IMR-90 (cell line): ENCODE data around the gene PPP1R13L. TPM values are rescaled to one million over a fixed set of nuclear protein-coding genes. Genes with fewer than 3 reads are reported as not detected.

Experiments
- ATAC-seq: fragments of 200-7000 bp; cut with Tn5 transposase; 2 replicates; pipeline ENCODE4 v1.9.1; 2020; ENCODE audit warnings: low read depth, mild to moderate bottlenecking, moderate library complexity
- BruUV-seq: library from RNA; stranded (reverse); fragments of 400-500 nt; replicated peaks from 2 replicates; lab custom pipeline; 2021; lab: Mats Ljungman, UMichigan
- CTCF ChIA-PET: fragments of 300-600 bp; formaldehyde crosslinking; extraction: SDS; loops from one replicate; lab custom pipeline; 2021; ENCODE audit warnings: antibody characterized with exemption; lab: Yijun Ruan, JAX
- POLR2A ChIA-PET: fragments of 300-600 bp; sonication (Branson Sonifier 250); formaldehyde crosslinking; loops from one replicate; lab custom pipeline; 2022; ENCODE audit warnings: antibody characterized with exemption; ENCODE audit not compliant: unreplicated experiment; lab: Charles Lee
- DNase-seq: peaks from one replicate; pipeline ENCODE4 v3.0.0; 2013
- H2AFZ ChIP-seq: replicated peaks from 2 replicates; pipeline ENCODE3; 2013; ENCODE audit warnings: low read length, mild to moderate bottlenecking; ENCODE audit not compliant: poor library complexity
- H2AK5ac ChIP-seq: 2 replicates; pipeline ENCODE4 v1.6.1; 2013; ENCODE audit warnings: low read depth, low read length, inconsistent platforms
- H2AK9ac ChIP-seq: replicated peaks from 2 replicates; pipeline ENCODE3; 2013; ENCODE audit warnings: mild to moderate bottlenecking, low read depth, low read length, moderate library complexity; ENCODE audit not compliant: poor library complexity
- H2BK120ac ChIP-seq: 2 replicates; pipeline ENCODE4 v1.6.1; 2013; ENCODE audit warnings: low read depth, low read length, inconsistent platforms
- H2BK15ac ChIP-seq: 3 replicates; pipeline ENCODE4 v1.6.1; 2013; ENCODE audit warnings: low read depth, low read length, inconsistent platforms
- H2BK20ac ChIP-seq: 2 replicates; pipeline ENCODE4 v1.6.1; 2013; ENCODE audit warnings: low read depth, mild to moderate bottlenecking, inconsistent platforms, low read length, moderate library complexity
- H2BK5ac ChIP-seq: 2 replicates; pipeline ENCODE4 v1.6.1; 2013; ENCODE audit warnings: mild to moderate bottlenecking, low read depth, low read length, inconsistent platforms; ENCODE audit not compliant: poor library complexity, severe bottlenecking
- H3K14ac ChIP-seq: replicated peaks from 2 replicates; pipeline ENCODE4 v1.6.1; 2013; ENCODE audit warnings: low read depth, low read length, inconsistent platforms
- H3K18ac ChIP-seq: 2 replicates; pipeline ENCODE4 v1.6.1; 2013; ENCODE audit warnings: low read depth, low read length, control low read depth
- H3K23ac ChIP-seq: 2 replicates; pipeline ENCODE4 v1.6.1; 2013; ENCODE audit warnings: low read depth, low read length, inconsistent platforms
- H3K27ac ChIP-seq: 2 replicates; pipeline ENCODE4 v1.5.1; 2013; ENCODE audit warnings: mild to moderate bottlenecking, control low read depth, low read length; ENCODE audit not compliant: insufficient read depth
- H3K27me3 ChIP-seq: 2 replicates; pipeline ENCODE4 v1.6.1; 2013; ENCODE audit warnings: low read length; ENCODE audit not compliant: control insufficient read depth, insufficient read depth
- H3K36me3 ChIP-seq: 2 replicates; pipeline ENCODE4 v1.6.1; 2013; ENCODE audit warnings: low read length, mixed read lengths; ENCODE audit not compliant: control insufficient read depth, insufficient read depth
- H3K4ac ChIP-seq: 2 replicates; pipeline ENCODE4 v1.6.1; 2013; ENCODE audit warnings: low read depth, low read length, inconsistent platforms
- H3K4me1 ChIP-seq: 2 replicates; pipeline ENCODE4 v1.6.1; 2013; ENCODE audit warnings: low read length, mixed read lengths; ENCODE audit not compliant: control insufficient read depth, insufficient read depth
- H3K4me2 ChIP-seq: 2 replicates; pipeline ENCODE4 v1.6.1; 2013; ENCODE audit warnings: low read depth, mild to moderate bottlenecking, control low read depth, low read length, moderate library complexity
- H3K4me3 ChIP-seq: 2 replicates; pipeline ENCODE4 v1.5.1; 2013; ENCODE audit warnings: low read depth, mild to moderate bottlenecking, control low read depth, low read length, moderate library complexity; ENCODE audit not compliant: insufficient read depth
- H3K56ac ChIP-seq: 2 replicates; pipeline ENCODE4 v1.6.1; 2013; ENCODE audit warnings: low read length, inconsistent platforms; ENCODE audit not compliant: insufficient read depth; ENCODE audit errors: extremely low read depth
- H3K79me1 ChIP-seq, 2 experiments: 2 replicates each; pipeline ENCODE4 v1.6.1; 2013; ENCODE audit warnings: low read length in 2 of 2, inconsistent platforms in 1 of 2, low read depth in 1 of 2
- H3K9ac ChIP-seq: 2 replicates; pipeline ENCODE4 v1.6.1; 2013; ENCODE audit warnings: low read depth, low read length, control low read depth
- H3K9me1 ChIP-seq: 2 replicates; pipeline ENCODE4 v1.6.1; 2013; ENCODE audit warnings: low read length, inconsistent platforms; ENCODE audit not compliant: insufficient read depth
- H3K9me3 ChIP-seq: 2 replicates; pipeline ENCODE4 v1.6.1; 2013; ENCODE audit warnings: low read length; ENCODE audit not compliant: control insufficient read depth, insufficient read depth
- H4K20me1 ChIP-seq: 2 replicates; pipeline ENCODE4 v1.6.1; 2013; ENCODE audit warnings: low read length, inconsistent platforms; ENCODE audit not compliant: insufficient read depth
- H4K5ac ChIP-seq: 2 replicates; pipeline ENCODE4 v1.6.1; 2013; ENCODE audit warnings: mild to moderate bottlenecking, low read depth, low read length, control low read depth
- H4K8ac ChIP-seq, 2 experiments: 2 replicates each; pipeline ENCODE4 v1.6.1; 2013; ENCODE audit warnings: low read depth in 2 of 2, low read length in 2 of 2, control low read depth in 1 of 2, inconsistent platforms in 1 of 2
- H4K91ac ChIP-seq: 2 replicates; pipeline ENCODE4 v1.6.1; 2013; ENCODE audit warnings: low read depth, low read length, inconsistent platforms; ENCODE audit not compliant: insufficient read depth
- BHLHE40 ChIP-seq: fragments of 150-350 bp; IDR thresholded peaks from 2 replicates; pipeline ENCODE4 v1.6.1; 2016; ENCODE audit warnings: mild to moderate bottlenecking, low read depth, low read length
- CEBPB ChIP-seq: IDR thresholded peaks from 2 replicates; pipeline ENCODE4 v1.6.1; 2012; ENCODE audit warnings: low read depth, low read length, improper control_type of control experiment
- CTCF ChIP-seq: conservative IDR thresholded peaks from 2 replicates; pipeline ENCODE4 v1.5.1; 2012; ENCODE audit warnings: mild to moderate bottlenecking, low read depth, low read length, improper control_type of control experiment
- ELK1 ChIP-seq: fragments of 150-350 bp; IDR thresholded peaks from 2 replicates; pipeline ENCODE4 v1.6.1; 2016; ENCODE audit warnings: low read depth, mild to moderate bottlenecking, low read length, moderate library complexity, borderline replicate concordance
- MAFK ChIP-seq: IDR thresholded peaks from 2 replicates; pipeline ENCODE4 v1.6.1; 2012; ENCODE audit warnings: low read depth, low read length, improper control_type of control experiment
- MXI1 ChIP-seq: IDR thresholded peaks from 2 replicates; pipeline ENCODE4 v1.6.1; 2012; ENCODE audit warnings: low read depth, mild to moderate bottlenecking, low read length, moderate library complexity, borderline replicate concordance
- NFE2L2 ChIP-seq: fragments of 150-350 bp; IDR thresholded peaks from 2 replicates; pipeline ENCODE4 v1.6.1; 2016; ENCODE audit warnings: low read depth, mild to moderate bottlenecking, low read length
- RCOR1 ChIP-seq: IDR thresholded peaks from 2 replicates; pipeline ENCODE4 v1.6.1; 2012; ENCODE audit warnings: mild to moderate bottlenecking, low read length, improper control_type of control experiment; ENCODE audit not compliant: insufficient replicate concordance
- RFX5 ChIP-seq: IDR thresholded peaks from 2 replicates; pipeline ENCODE4 v1.8.0; 2012; ENCODE audit warnings: low read depth, mild to moderate bottlenecking, low read length, moderate library complexity
- WGBS, 2 experiments: methylation state at CpG; one replicate each; pipeline versions ENCODE4 v1.1.5 to v1.1.7; 2013; ENCODE audit warnings: missing lambda C conversion rate in 2 of 2; ENCODE audit not compliant: insufficient read length in 1 of 2; ENCODE audit errors: extremely low coverage in 2 of 2; 5-methylcytosine and 5-hydroxymethylcytosine counted together
- dilution Hi-C: fragments of 300-500 bp; cut with HindIII; formaldehyde crosslinking; loops from one replicate; pipeline ENCODE4 v1.14.3; 2018; ENCODE audit warnings: low sequenced_read_pairs; ENCODE audit not compliant: unreplicated experiment
- in situ Hi-C: fragments of 300-500 bp; cut with MboI; formaldehyde crosslinking; loops from 3 replicates; pipeline ENCODE4 v1.14.3; 2019; ENCODE audit warnings: low sequenced_read_pairs, inconsistent platforms, mixed read lengths
- intact Hi-C: fragments of 100-400 bp; cut with micrococcal nuclease; formaldehyde crosslinking; loops from 2 replicates; pipeline ENCODE4 v1.10.0; 2022
- polyA plus RNA-seq, 3 experiments: library from polyadenylated mRNA; depleted of rRNA; stranded (reverse); fragments of >200 nt; gene quantifications; 2 replicates each; pipeline ENCODE4 v1.2.3, GENCODE V29; 2012; ENCODE audit warnings: low replicate concordance in 1 of 3
- total RNA-seq: library from RNA; depleted of rRNA; stranded (reverse); fragments of >200 nt; gene quantifications from 2 replicates; pipeline ENCODE4 v1.2.3, GENCODE V29; 2012

The PPP1R13L gene
- total and polyA plus RNA-seq, 2 of the 4 experiments (the other 2 are of a cell fraction): 3.0 to 13.3 TPM

- H2BK20ac ChIP-seq: no peak overlapping the region
- no peak overlapping the region for H4K5ac ChIP-seq
- no peaks in the 10 kb centered on the region for H4K20me1 ChIP-seq
- no peak overlapping the region for H4K8ac ChIP-seq
- no peak overlapping the region for H4K91ac ChIP-seq
- no peak overlapping the region for H2BK5ac ChIP-seq
- BruUV-seq: no TSS peak
- dilution Hi-C loops: no loop called here
- no peak overlapping the region for H2BK120ac ChIP-seq
- no peak overlapping the region for H3K4ac ChIP-seq
- H3K56ac ChIP-seq: no peak overlapping the region
- TF ChIP-seq MAFK (no peak), CTCF (no peak), MXI1 (no peak), RFX5 (no peak), CEBPB (no peak), NFE2L2 (no peak), BHLHE40 (no peak), ELK1 (no peak), RCOR1 (no peak)
- intact Hi-C loops: no loop called here
- DNase-seq (no peak), ATAC-seq (no peak)
- peaks cover 0 to 23% of the 10 kb centered on the region in 2 experiments; a peak in 2 of 4 replicates for H3K79me1 ChIP-seq
- H3K18ac ChIP-seq: no peak overlapping the region
- in situ Hi-C loops: no loop called here
- 93% methylated on average over 3 of the region's 6 CpGs; no CpG with 5 or more reads in 1 of the 2 experiments for WGBS, 2 experiments
- no peak overlapping the region for H2BK15ac ChIP-seq
- H3K9ac ChIP-seq: no peak overlapping the region
- no peak overlapping the region for H3K4me2 ChIP-seq
- H3K9me3 ChIP-seq: no peaks in the 10 kb centered on the region
- no peaks in the 10 kb centered on the region; the same call in 1 of the 2 replicates for H3K9me1 ChIP-seq
- peaks cover 42% of the 10 kb centered on the region for H3K36me3 ChIP-seq
- no peak overlapping the region for H3K14ac ChIP-seq
- H2AFZ ChIP-seq: no peak overlapping the region
- CTCF ChIA-PET: no interaction called here
- H3K23ac ChIP-seq: no peak overlapping the region
- no peak overlapping the region for H2AK5ac ChIP-seq
- H3K4me1 ChIP-seq: no peaks in the 10 kb centered on the region
- H3K4me3 ChIP-seq: no peak overlapping the region
- H2AK9ac ChIP-seq: no peak overlapping the region
- POLR2A ChIA-PET: no interaction called here
- H3K27me3 ChIP-seq: no peaks in the 10 kb centered on the region
- H3K27ac ChIP-seq: no peak overlapping the region
Measured at GRCh38 chr19:45413497-45413896, 8.6 kb upstream of the PPP1R13L start.
